RPMI8226 (cell line): Measurements from ENCODE around the gene DOCK10.
"Not testable (repeated sequence)": the region's sequence is repeated elsewhere in the genome, so short reads cannot be mapped to it uniquely, and the experiment has no call there.

Experiments
- DNase-seq: peaks from one replicate; pipeline ENCODE4 v3.0.0-alpha.2; 2015

DOCK10 gene

GRCh38 chr2:225041851-225042799, at the start of gene DOCK10:
TSS of gene DOCK10 (minus strand) at chr2:225042468. CDS start at chr2:225042374, 94 bp downstream.
- peak; percentile 34 for DNase-seq

GRCh38 chr2:225091336-225091735, 49.1 kb upstream of the DOCK10 start:
- no peak for DNase-seq

GRCh38 chr2:225090746-225091145, 48.5 kb upstream of the DOCK10 start:
- DNase-seq: no peak

GRCh38 chr2:225086915-225087314, 44.6 kb upstream of the DOCK10 start:
- DNase-seq: no peak

GRCh38 chr2:225086439-225086838, 44.2 kb upstream of the DOCK10 start:
- no peak for DNase-seq

- DNase-seq: no peak
Observed at GRCh38 chr2:225083276-225083675, 41.0 kb upstream of the DOCK10 start.

GRCh38 chr2:225076125-225076524, 33.9 kb upstream of the DOCK10 start:
- no peak for DNase-seq

GRCh38 chr2:225074919-225075681, 32.8 kb upstream of the DOCK10 start:
- DNase-seq: no peak

- DNase-seq: no peak
Observed at GRCh38 chr2:225074366-225074765, 32.1 kb upstream of the DOCK10 start.

GRCh38 chr2:225073198-225073597, 30.9 kb upstream of the DOCK10 start:
- no peak for DNase-seq

- no peak for DNase-seq
Observed at GRCh38 chr2:225072444-225072843, 30.2 kb upstream of the DOCK10 start.

GRCh38 chr2:225070811-225071210, 28.5 kb upstream of the DOCK10 start:
- no peak for DNase-seq

GRCh38 chr2:225069966-225070365, 27.7 kb upstream of the DOCK10 start:
- no peak for DNase-seq

- DNase-seq: no peak
Observed at GRCh38 chr2:225069477-225069876, 27.2 kb upstream of the DOCK10 start.

GRCh38 chr2:225065882-225066281, 23.6 kb upstream of the DOCK10 start:
- no peak for DNase-seq

- no peak for DNase-seq
Observed at GRCh38 chr2:225064928-225065327, 22.7 kb upstream of the DOCK10 start.

- DNase-seq: no peak
Observed at GRCh38 chr2:225064362-225064761, 22.1 kb upstream of the DOCK10 start.

GRCh38 chr2:225056330-225057073, 14.2 kb upstream of the DOCK10 start:
- DNase-seq: no peak

- no peak for DNase-seq
Observed at GRCh38 chr2:225055714-225056113, 13.4 kb upstream of the DOCK10 start.

GRCh38 chr2:225052703-225053102, 10.4 kb upstream of the DOCK10 start:
- peak; percentile 5 for DNase-seq

GRCh38 chr2:225047502-225047901, 5.2 kb upstream of the DOCK10 start:
- DNase-seq: not testable (repeated sequence)

GRCh38 chr2:225042800-225043167, 516 bp upstream of the DOCK10 start:
- DNase-seq: no peak

- peak; percentile 65 for DNase-seq
Observed at GRCh38 chr2:225041207-225041850, 939 bp downstream of the DOCK10 start.
